ENCODE measurements around the gene DARS1. TPM values are rescaled to one million over a fixed set of nuclear protein-coding genes. Genes with fewer than 3 reads are reported as not detected.
A peak's percentile ranks its signal among the peaks of the same experiment; 100 is the strongest.

DARS1 gene
- total and polyA plus RNA-seq, 2 experiments from 2014 or later, result 138 to 182 TPM

DNA sequence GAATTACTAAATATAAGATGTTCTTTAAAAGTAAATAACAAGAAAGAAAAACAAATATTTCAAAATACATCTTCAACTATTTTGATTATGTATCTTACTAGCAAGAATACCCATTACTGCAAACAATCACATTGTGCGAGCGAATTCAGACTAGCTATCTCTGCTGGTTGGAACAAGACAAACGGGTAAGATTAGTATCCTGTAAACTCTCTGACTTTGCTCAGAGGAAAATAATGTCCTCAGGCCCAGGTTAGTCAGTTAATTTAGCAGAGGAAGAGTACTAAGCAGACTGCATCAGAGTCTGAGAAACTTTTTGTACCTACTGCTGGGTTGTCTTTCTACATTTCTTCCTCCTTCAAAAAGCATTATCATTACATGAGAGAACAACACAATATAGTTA is 58.8 kb downstream of the DARS1 start:
- TF ChIP-seq, protein P1, sequence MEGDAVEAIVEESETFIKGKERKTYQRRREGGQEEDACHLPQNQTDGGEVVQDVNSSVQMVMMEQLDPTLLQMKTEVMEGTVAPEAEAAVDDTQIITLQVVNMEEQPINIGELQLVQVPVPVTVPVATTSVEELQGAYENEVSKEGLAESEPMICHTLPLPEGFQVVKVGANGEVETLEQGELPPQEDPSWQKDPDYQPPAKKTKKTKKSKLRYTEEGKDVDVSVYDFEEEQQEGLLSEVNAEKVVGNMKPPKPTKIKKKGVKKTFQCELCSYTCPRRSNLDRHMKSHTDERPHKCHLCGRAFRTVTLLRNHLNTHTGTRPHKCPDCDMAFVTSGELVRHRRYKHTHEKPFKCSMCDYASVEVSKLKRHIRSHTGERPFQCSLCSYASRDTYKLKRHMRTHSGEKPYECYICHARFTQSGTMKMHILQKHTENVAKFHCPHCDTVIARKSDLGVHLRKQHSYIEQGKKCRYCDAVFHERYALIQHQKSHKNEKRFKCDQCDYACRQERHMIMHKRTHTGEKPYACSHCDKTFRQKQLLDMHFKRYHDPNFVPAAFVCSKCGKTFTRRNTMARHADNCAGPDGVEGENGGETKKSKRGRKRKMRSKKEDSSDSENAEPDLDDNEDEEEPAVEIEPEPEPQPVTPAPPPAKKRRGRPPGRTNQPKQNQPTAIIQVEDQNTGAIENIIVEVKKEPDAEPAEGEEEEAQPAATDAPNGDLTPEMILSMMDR (IDR thresholded peaks at IDR 0.05; ENCODE audit: low read depth, low read length), result no peak
- no peaks in the 10 kb centered on the region for H3K9me3 ChIP-seq (ENCODE audit: low read depth)
- H3K4me3 ChIP-seq, result no peak overlapping the region
- no peaks in the 10 kb centered on the region for H3K4me1 ChIP-seq (ENCODE audit: low read depth)
- H3K27me3 ChIP-seq, result no peaks in the 10 kb centered on the region
- no peak for DNase-seq (ENCODE audit: low read depth in 1 of 2, low spot score in 1 of 2)
- no peak overlapping the region for H3K27ac ChIP-seq
- H3K36me3 ChIP-seq, result peaks cover 49% of the 10 kb centered on the region

DNA sequence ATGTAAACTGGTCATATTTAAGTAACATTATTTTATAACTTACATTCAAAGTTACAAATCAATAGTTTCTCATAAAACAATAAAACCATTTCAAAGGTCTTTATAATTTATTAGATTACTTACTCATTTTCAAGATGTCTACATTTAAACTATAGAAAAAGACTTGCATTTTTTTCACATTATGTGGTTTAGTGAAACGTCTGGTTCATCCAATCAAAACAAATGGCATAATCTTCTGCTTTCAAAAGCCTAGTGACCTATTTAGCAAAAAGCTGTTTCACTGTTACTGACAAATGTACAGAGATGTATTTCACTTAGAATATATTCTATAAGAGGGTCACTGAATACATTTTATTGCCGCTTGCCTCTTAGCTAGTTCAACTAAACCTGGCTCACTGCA is 59.9 kb downstream of the DARS1 start:
- TF ChIP-seq, protein P1 (IDR thresholded peaks at IDR 0.05; ENCODE audit: low read depth, low read length), result no peak
- Histone ChIP-seq H3K4me1 (ENCODE audit: low read depth) (no peaks in the 10 kb centered on the region), H3K9me3 (ENCODE audit: low read depth) (no peaks in the 10 kb centered on the region), H3K4me3 (no peak overlapping the region), H3K27me3 (no peaks in the 10 kb centered on the region), H3K27ac (no peak overlapping the region), H3K36me3 (peaks cover 46% of the 10 kb centered on the region)
- peak in 1 of 2 donors; percentile 10 for DNase-seq (ENCODE audit: low read depth in 1 of 2, low spot score in 1 of 2)

DNA sequence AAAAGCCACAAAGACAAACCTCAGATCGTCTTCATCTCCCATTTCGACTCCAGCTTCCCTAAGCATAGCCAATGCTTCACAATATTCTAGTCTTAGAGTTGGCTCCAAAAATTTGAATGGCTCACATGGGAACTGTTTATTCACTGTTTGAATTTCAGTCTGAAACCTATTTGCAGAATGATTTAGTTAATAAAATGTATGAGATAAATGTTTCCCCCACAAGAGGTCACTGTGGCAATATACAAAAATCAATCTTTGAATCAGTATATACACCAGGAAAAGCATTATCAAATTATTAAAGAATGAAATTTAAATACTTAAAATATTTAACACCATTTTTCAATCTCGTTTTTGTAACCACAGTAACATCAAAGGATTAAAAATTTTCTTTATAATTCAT is 69.2 kb downstream of the DARS1 start:
- TF ChIP-seq, protein P1 (IDR thresholded peaks at IDR 0.05; ENCODE audit: low read depth, low read length), result peak; percentile 39
- peak; percentile 27 to 59 for DNase-seq (ENCODE audit: low read depth in 1 of 2, low spot score in 1 of 2)
- no peaks in the 10 kb centered on the region for H3K9me3 ChIP-seq (ENCODE audit: low read depth)
- peaks cover 37% of the 10 kb centered on the region for H3K36me3 ChIP-seq
- no peak overlapping the region for H3K27ac ChIP-seq
- H3K27me3 ChIP-seq, result no peaks in the 10 kb centered on the region
- H3K4me1 ChIP-seq (ENCODE audit: low read depth), result no peaks in the 10 kb centered on the region
- H3K4me3 ChIP-seq, result no peak overlapping the region

DNA sequence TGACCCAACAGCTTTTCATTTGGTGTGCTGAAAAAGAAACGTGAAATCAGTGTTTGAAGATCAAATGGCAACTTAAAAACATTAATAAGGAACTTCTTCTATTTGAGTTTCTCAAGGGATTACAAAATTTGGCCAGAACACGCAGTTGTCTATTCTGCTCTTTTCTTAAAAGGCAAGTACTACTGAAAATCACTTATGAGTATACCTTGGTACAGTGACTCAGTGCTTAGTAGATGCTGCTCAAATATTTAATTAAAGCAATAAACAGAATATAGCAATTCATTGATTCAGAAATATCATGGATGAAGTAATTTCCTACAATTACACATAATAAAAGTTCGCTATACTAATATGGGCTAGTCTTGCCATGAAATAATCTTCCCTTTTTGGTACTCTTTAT is 70.9 kb downstream of the DARS1 start:
- Histone ChIP-seq H3K4me3 (no peak overlapping the region), H3K9me3 (ENCODE audit: low read depth) (no peaks in the 10 kb centered on the region), H3K4me1 (ENCODE audit: low read depth) (no peaks in the 10 kb centered on the region), H3K27me3 (no peaks in the 10 kb centered on the region), H3K27ac (no peak overlapping the region), H3K36me3 (peaks cover 42% of the 10 kb centered on the region)
- TF ChIP-seq, protein P1 (IDR thresholded peaks at IDR 0.05; ENCODE audit: low read depth, low read length), result no peak
- DNase-seq (ENCODE audit: low read depth in 1 of 2, low spot score in 1 of 2), result no peak

DNA sequence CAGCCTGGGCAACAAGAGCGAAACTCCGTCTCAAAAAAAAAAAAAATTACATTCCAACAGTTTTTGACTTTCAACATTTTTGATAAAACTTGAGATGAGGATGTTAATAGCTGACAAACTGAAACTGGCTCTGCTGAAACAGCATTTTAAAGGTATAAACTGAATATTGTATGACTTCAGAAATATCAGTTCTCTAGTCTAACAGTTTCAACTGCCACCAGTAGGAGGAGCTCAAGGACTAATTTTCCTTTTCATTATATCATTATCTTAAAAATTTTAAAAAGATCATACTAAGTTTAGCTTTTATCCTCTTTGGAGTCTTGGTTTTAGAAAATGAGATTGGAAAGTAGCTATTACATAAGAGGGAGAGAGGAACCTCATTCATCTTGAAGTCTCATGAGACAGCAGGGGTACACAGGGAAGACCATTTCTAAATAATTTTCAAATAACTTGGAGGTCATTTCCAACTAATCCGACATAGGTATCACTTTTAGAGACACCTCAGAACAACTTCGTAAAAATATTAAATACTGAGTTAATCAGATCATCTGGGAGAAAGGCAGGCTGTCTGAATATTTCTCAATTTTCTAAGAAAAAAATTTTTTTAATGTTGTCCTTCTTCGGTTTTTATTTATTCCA is 71.6 kb downstream of the DARS1 start:
- Histone ChIP-seq H3K27me3 (no peaks in the 10 kb centered on the region), H3K4me1 (ENCODE audit: low read depth) (no peaks in the 10 kb centered on the region), H3K4me3 (no peak overlapping the region), H3K27ac (no peak overlapping the region), H3K9me3 (ENCODE audit: low read depth) (no peaks in the 10 kb centered on the region), H3K36me3 (peaks cover 46% of the 10 kb centered on the region)
- TF ChIP-seq, protein P1 (IDR thresholded peaks at IDR 0.05; ENCODE audit: low read depth, low read length), result peak; percentile 66
- peak; percentile 45 to 55 for DNase-seq (ENCODE audit: low read depth in 1 of 2, low spot score in 1 of 2)
